Cardiac septum (tissue), 1 donor: ENCODE measurements around the gene UBE2E2. TPM values are rescaled to one million over a fixed set of nuclear protein-coding genes. Genes with fewer than 3 reads are reported as not detected.
A peak's percentile ranks its signal among the peaks of the same experiment; 100 is the strongest.
"Not testable (repeated sequence)": the region's sequence is repeated elsewhere in the genome, so short reads cannot be mapped to it uniquely, and the experiment has no call there.

ENCODE experiments used
- DNase-seq: peaks from one replicate; pipeline ENCODE4 v3.0.0-alpha.2; 2020; ENCODE audit warnings: low spot score
- intact Hi-C: fragments of 100-400 bp; cut with DNase I; formaldehyde crosslinking; loops from one replicate; pipeline ENCODE4 v1.14.0; 2022
- long read RNA-seq: library from polyadenylated mRNA; unstranded; transcript quantifications from one replicate; pipeline ENCODE4 v2.0.0, GENCODE V29; 2021
- total RNA-seq: library from RNA; stranded (reverse); fragmentation: NEBNext Ultra II Directional; extraction: Animal tissue kit (Norgen Biotek cat#: 25700); gene quantifications from one replicate; pipeline ENCODE4 v1.2.1, GENCODE V29; 2021
- donor health status: DM: no; HTN: no; CAD: no.

The UBE2E2 gene
- total RNA-seq: 48.1 TPM
- long read RNA-seq, partial matches to known transcripts: 5 of 14 reads
- long read RNA-seq, other reads (novel, unspliced or antisense): 7 of 14 reads

DNA sequence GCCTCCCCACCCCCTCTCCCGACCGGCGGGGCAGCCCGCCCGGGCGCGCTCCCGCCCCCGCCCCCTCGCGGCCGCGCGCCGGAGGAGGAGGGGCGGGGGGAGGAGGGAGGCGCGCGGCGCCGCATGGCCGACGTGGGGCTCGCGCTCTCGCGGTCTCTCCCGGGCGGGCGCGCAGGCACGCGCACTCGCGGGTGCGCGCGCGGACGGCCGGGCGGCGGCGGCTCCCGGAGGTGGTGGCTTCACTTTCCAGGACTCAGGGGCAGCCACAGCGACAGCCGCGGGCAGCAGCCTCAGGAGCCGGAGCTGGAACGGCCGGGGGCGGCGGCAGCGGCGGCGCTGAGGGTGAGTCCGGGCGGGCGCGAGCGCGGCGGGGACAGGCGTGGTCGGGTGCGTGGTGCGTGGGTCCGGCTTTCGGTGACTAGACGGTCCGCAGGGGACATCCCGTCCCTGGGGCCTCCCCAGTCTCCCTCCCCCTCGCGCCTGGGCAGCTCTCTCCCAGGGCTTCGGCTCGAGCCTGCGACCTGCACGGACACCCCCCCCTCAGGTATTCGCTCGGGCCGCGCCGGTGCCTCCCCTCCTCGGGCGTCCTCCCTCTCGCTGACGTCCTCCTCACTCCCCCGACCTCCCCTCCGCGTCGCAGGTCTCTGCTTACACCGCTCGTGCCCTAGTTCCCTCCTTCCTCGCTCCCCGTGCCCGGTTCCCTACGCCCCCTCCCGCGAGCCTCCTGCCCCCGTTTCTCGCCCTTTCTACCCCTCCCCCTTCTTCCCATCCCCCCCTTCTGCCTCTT is at the start of gene UBE2E2:
Gene UBE2E2, plus strand, starts transcription at position 407 of the 787 bp plus-strand sequence.
- peak; percentile 82 for DNase-seq
- intact Hi-C loops: loop anchor here (5.0 to 10.0 kb wide), 3 partner anchors 252 to 604 kb away; partner anchors contain the start of gene UBE2E1

GRCh38 chr3:23153436-23153835 is 49.7 kb upstream of the UBE2E2 start:
- intact Hi-C loops: no loop called here
- DNase-seq: no peak

DNA sequence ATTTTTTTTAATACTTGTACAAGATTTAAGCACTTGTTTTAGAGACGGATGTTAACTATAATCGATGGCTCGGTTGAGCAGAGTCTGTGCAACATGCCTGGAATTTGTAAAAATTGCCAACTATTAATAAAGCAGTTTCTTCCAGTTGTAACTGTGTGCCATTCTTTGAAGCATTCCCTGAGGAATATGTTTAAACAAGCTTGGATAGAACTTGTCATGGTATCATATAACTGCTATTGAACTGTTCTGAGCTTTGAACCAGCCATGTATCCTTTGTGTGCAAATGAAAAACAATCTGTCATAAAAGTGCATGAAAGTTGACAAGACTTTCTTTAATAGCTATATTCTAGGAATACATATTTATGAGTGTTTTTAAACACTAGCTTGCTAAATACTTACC is 45.8 kb upstream of the UBE2E2 start:
- intact Hi-C loops: no loop called here
- DNase-seq: no peak

DNA sequence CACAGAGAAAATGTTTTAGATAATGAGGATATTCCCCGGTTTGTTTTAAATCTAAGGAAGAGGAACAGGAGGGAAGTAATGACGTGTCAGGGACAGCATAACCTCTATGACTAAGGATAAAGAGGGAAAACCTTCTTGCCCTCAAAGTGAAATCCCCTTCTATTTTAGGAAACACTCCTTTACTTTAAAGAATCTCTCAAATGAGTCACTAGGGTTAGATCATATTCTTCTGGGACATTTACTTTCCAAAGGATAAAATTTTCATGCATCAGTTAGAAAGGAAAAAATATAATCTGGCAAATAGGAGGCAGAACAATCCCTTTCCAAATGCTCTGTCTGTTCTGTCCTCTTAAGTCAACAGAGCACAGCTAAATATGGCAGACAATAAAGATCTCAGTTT is 43.2 kb upstream of the UBE2E2 start:
- DNase-seq: no peak
- intact Hi-C loops: no loop called here

GRCh38 chr3:23161308-23161707 is 41.8 kb upstream of the UBE2E2 start:
- intact Hi-C loops: no loop called here
- no peak for DNase-seq

DNA sequence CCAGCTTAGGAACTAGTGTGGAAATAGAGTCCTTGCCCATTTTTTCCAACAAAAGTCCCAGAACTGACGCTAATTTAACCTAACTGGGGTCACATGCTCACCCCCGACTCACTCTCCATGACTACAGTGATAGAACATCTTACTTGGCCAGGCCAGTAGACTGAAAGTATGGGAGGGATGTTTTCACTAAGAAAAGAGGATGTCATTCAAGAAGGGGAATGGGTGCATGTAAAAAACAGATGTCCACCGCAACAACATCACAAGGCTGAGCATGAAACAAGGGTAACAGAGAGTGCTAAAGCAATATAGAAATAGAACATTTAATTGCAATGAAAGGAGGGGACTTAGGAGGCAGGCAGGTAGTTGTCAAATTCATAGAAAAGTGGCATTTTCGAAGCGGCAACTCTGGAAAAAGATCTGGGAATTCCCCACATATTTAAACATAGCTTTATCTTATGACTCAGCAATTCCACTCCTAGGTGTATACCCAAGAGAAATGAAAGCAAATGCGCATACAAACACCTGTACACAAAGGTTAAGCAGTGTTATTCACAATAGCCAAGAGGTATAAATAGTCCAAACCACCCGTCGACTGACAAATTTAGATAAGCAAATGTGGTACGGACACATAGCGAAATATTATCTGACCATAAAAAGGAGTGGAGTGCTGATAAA is 41.1 kb upstream of the UBE2E2 start:
- intact Hi-C loops: no loop called here
- DNase-seq: no peak

GRCh38 chr3:23162934-23163333 is 40.2 kb upstream of the UBE2E2 start:
- intact Hi-C loops: no loop called here
- DNase-seq: no peak

- DNase-seq: no peak
- intact Hi-C loops: no loop called here
These were observed 38.4 kb upstream of the UBE2E2 start for GRCh38 chr3:23164746-23165145.

DNA sequence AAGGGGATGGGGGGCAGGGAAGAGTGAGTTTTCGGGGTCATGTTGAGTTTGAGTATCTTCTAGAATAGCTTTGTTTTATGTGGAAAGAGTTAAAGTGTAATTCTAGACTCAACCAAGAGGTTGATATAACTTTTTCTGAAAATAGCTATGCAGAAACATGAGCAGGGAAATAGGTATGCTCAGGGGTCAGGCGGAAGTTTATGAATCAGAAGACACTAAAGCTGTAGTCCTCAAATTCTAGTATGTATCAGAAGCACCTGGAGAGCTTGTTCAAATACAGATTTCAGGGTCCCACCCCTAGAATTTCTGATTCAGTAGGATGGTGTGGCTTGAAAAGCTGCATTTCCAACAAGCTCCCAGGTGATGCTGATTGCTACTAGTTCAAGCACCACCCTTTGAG is 37.6 kb upstream of the UBE2E2 start:
- DNase-seq: no peak
- intact Hi-C loops: no loop called here

DNA sequence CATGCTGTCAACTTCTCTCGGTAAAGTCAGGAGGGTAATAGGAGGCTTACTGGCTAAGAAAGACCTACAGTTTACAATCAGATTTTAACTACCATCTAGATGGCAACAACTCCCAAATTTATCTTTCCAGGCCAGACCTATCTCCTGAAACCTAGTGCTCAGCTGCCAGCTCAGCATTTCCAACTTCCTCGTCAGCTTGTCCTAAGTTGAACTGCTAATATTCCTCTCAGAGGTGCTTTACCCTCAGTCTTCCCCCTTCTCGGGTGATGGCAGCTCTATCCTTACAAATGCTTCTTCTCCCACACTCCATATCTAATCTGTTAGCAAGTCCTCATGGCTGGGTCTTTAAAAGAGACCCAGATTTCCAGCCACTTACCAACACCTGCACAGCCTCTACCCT is 36.9 kb upstream of the UBE2E2 start:
- intact Hi-C loops: no loop called here
- DNase-seq: no peak

GRCh38 chr3:23166845-23167244 is 36.3 kb upstream of the UBE2E2 start:
- intact Hi-C loops: no loop called here
- no peak for DNase-seq

- intact Hi-C loops: no loop called here
- no peak for DNase-seq
These were observed 33.6 kb upstream of the UBE2E2 start for GRCh38 chr3:23169551-23169950.

DNA sequence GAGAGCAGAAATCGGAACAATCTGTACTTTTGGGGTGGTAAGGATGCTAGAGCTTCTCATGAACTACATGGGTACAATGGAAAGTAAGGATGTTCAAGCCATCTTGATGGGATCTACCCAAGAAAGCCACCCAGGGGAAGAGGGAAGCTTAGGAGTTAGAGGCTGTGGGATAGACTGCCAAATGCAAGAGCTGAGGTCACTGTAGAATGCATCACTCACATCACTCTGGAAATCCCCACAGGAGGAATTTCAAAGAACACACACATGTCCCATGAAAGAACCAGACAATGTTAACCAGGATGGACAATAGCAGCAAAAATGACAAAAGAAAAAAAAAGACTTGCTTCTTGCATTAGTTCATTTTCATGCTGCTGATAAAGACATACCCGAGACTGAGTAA is 32.8 kb upstream of the UBE2E2 start:
- intact Hi-C loops: no loop called here
- no peak for DNase-seq

GRCh38 chr3:23172059-23172458 is 31.1 kb upstream of the UBE2E2 start:
- intact Hi-C loops: no loop called here
- DNase-seq: no peak

GRCh38 chr3:23174426-23175039 is 28.6 kb upstream of the UBE2E2 start:
- no peak for DNase-seq
- intact Hi-C loops: no loop called here

GRCh38 chr3:23175341-23176083 is 27.6 kb upstream of the UBE2E2 start:
- intact Hi-C loops: no loop called here
- no peak for DNase-seq

DNA sequence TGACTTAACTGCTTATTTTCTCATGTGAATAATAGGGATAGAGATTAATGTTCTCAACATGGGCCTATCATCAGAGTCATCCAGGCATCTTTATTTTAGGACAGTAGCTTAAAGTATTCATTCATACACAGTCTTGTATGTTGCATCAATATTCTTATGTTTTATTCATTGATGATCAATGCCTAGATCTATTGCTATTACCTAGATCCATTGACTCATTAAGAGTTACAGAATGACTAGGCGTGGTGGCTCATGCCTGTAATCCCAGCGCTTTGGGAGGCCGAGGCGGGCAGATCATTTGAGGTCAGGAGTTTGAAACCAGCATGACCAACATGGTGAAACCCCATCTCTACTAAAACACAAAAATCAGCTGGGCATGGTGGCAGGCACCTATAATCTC is 26.3 kb upstream of the UBE2E2 start:
- intact Hi-C loops, DNase-seq: not testable (repeated sequence)

- no peak for DNase-seq
- intact Hi-C loops: no loop called here
These were observed 20.1 kb upstream of the UBE2E2 start for GRCh38 chr3:23182996-23183513.

GRCh38 chr3:23183731-23184130 is 19.4 kb upstream of the UBE2E2 start:
- intact Hi-C loops: no loop called here
- DNase-seq: no peak

- DNase-seq: no peak
- intact Hi-C loops: no loop called here
These were observed 17.3 kb upstream of the UBE2E2 start for GRCh38 chr3:23185861-23186260.
